ENCODE data around the gene CFAP46.

Gene CFAP46

GRCh38 chr10:132977807-132978206, 35.4 kb upstream of the CFAP46 start:
- H3K36me3 ChIP-seq = no peaks in the 10 kb centered on the region
- no peaks in the 10 kb centered on the region for H3K9me3 ChIP-seq
- H3K27ac ChIP-seq = no peak overlapping the region
- H3K4me1 ChIP-seq (ENCODE audit: control insufficient read depth in 1 of 2, insufficient read depth in 1 of 2, low read depth in 1 of 2, low read length in 1 of 2) = no peaks in the 10 kb centered on the region
- no peak overlapping the region for H3K4me3 ChIP-seq (ENCODE audit: low read depth in 1 of 2, low read length in 1 of 2)
- peaks cover 68% of the 10 kb centered on the region for H3K27me3 ChIP-seq
- no peak for TF ChIP-seq CTCF (IDR thresholded peaks at IDR 0.05)

- Histone ChIP-seq H3K4me1 (ENCODE audit: control insufficient read depth in 1 of 2, insufficient read depth in 1 of 2, low read depth in 1 of 2, low read length in 1 of 2) (no peaks in the 10 kb centered on the region), H3K9me3 (no peaks in the 10 kb centered on the region), H3K27ac (no peak overlapping the region), H3K36me3 (no peaks in the 10 kb centered on the region), H3K27me3 (peaks cover 70% of the 10 kb centered on the region), H3K4me3 (ENCODE audit: low read depth in 1 of 2, low read length in 1 of 2) (no peak overlapping the region)
- no peak for TF ChIP-seq CTCF (IDR thresholded peaks at IDR 0.05)
Observed at GRCh38 chr10:132977076-132977475, 34.7 kb upstream of the CFAP46 start.

- no peak overlapping the region for H3K27ac ChIP-seq
- H3K27me3 ChIP-seq = peaks cover 71% of the 10 kb centered on the region
- no peak for TF ChIP-seq CTCF (IDR thresholded peaks at IDR 0.05)
- H3K36me3 ChIP-seq = no peaks in the 10 kb centered on the region
- no peaks in the 10 kb centered on the region for H3K9me3 ChIP-seq
- no peaks in the 10 kb centered on the region for H3K4me1 ChIP-seq (ENCODE audit: control insufficient read depth in 1 of 2, insufficient read depth in 1 of 2, low read depth in 1 of 2, low read length in 1 of 2)
- H3K4me3 ChIP-seq (ENCODE audit: low read depth in 1 of 2, low read length in 1 of 2) = no peak overlapping the region
Observed at GRCh38 chr10:132975831-132976682, 33.7 kb upstream of the CFAP46 start.

- no peaks in the 10 kb centered on the region for H3K4me1 ChIP-seq (ENCODE audit: control insufficient read depth in 1 of 2, insufficient read depth in 1 of 2, low read depth in 1 of 2, low read length in 1 of 2)
- peaks cover 80% of the 10 kb centered on the region for H3K27me3 ChIP-seq
Observed at GRCh38 chr10:132974886-132975830, 32.8 kb upstream of the CFAP46 start.

More at GRCh38 chr10:132974886-132975830, 32.8 kb upstream of the CFAP46 start:
- no peak for TF ChIP-seq CTCF (IDR thresholded peaks at IDR 0.05)
- Histone ChIP-seq H3K4me3 (ENCODE audit: low read depth in 1 of 2, low read length in 1 of 2) (no peak overlapping the region), H3K36me3 (no peaks in the 10 kb centered on the region), H3K9me3 (no peaks in the 10 kb centered on the region), H3K27ac (no peak overlapping the region)

All from neutrophil (primary cell).